BJ (cell line): ENCODE data around the gene CASQ2. TPM values are rescaled to one million over a fixed set of nuclear protein-coding genes. Genes with fewer than 3 reads are reported as not detected.

Experiments
- CTCF ChIA-PET: fragments of 350-600 bp; formaldehyde crosslinking; extraction: SDS; loops from one replicate; lab custom pipeline; 2021; ENCODE audit warnings: antibody characterized with exemption, inconsistent platforms; lab: Yijun Ruan, JAX
- POLR2A ChIA-PET: fragments of 300-600 bp; sonication (Branson Sonifier 250); formaldehyde crosslinking; extraction: SDS; loops from one replicate; lab custom pipeline; 2021; ENCODE audit warnings: antibody characterized with exemption; lab: Charles Lee
- DNase-seq: peaks from one replicate; pipeline ENCODE4 v3.0.0-alpha.2; 2011; ENCODE audit warnings: low read depth
- H3K27me3 ChIP-seq: 2 replicates; pipeline ENCODE4 v1.6.0; 2011; ENCODE audit warnings: low read length; ENCODE audit not compliant: control insufficient read depth, insufficient read depth
- H3K36me3 ChIP-seq: 2 replicates; pipeline ENCODE4 v1.5.1; 2011; ENCODE audit warnings: low read length; ENCODE audit not compliant: control insufficient read depth, insufficient read depth
- H3K4me3 ChIP-seq: 2 replicates; pipeline ENCODE4 v1.5.1; 2011; ENCODE audit warnings: low read depth, mild to moderate bottlenecking, control low read depth, low read length
- polyA plus RNA-seq: library from polyadenylated mRNA; depleted of rRNA; stranded (reverse); fragments of >200 nt; gene quantifications from 2 replicates; pipeline ENCODE4 v1.2.3, GENCODE V29; 2011
- TF ChIP-seq, protein P1 (sequence below): IDR thresholded peaks from 2 replicates; pipeline ENCODE4 v1.5.1; 2011; ENCODE audit warnings: low read depth, mild to moderate bottlenecking, control low read depth, inconsistent platforms, low read length, moderate library complexity; ENCODE audit not compliant: insufficient read depth

Gene CASQ2
- polyA plus RNA-seq, 1 experiment = not detected

DNA sequence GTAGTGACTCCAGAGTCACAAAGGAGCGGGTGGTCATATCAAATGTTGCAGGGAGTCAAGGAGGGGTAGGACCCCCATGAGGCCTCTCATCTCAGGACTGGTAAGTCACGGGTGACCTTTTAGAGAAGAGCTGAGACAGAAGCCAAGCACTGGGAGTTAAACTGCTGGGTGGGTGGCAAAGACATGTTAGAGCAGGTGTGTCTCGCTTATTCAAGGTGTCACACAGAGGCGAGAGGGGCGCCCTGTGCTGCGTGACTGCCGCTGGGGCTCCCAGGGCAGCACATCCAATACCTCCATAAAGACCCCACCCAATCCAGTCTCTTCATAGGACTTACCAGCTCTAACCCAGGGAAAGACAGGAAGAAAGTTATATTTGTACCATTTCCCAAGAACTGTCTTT is 15.2 kb downstream of the CASQ2 start:
- H3K36me3 ChIP-seq = no peaks in the 10 kb centered on the region
- ChIA-PET POLR2A (no interaction called here), CTCF (interaction anchor here (1.1 to 1.8 kb wide), 3 partner anchors 11 to 145 kb away, joined by 4 to 6 read pairs (median 4); no protein-coding TSS in a partner anchor)
- H3K27me3 ChIP-seq = peaks cover 8% of the 10 kb centered on the region
- DNase-seq = no peak
- H3K4me3 ChIP-seq = no peak overlapping the region
- TF ChIP-seq, protein P1, sequence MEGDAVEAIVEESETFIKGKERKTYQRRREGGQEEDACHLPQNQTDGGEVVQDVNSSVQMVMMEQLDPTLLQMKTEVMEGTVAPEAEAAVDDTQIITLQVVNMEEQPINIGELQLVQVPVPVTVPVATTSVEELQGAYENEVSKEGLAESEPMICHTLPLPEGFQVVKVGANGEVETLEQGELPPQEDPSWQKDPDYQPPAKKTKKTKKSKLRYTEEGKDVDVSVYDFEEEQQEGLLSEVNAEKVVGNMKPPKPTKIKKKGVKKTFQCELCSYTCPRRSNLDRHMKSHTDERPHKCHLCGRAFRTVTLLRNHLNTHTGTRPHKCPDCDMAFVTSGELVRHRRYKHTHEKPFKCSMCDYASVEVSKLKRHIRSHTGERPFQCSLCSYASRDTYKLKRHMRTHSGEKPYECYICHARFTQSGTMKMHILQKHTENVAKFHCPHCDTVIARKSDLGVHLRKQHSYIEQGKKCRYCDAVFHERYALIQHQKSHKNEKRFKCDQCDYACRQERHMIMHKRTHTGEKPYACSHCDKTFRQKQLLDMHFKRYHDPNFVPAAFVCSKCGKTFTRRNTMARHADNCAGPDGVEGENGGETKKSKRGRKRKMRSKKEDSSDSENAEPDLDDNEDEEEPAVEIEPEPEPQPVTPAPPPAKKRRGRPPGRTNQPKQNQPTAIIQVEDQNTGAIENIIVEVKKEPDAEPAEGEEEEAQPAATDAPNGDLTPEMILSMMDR = no peak

DNA sequence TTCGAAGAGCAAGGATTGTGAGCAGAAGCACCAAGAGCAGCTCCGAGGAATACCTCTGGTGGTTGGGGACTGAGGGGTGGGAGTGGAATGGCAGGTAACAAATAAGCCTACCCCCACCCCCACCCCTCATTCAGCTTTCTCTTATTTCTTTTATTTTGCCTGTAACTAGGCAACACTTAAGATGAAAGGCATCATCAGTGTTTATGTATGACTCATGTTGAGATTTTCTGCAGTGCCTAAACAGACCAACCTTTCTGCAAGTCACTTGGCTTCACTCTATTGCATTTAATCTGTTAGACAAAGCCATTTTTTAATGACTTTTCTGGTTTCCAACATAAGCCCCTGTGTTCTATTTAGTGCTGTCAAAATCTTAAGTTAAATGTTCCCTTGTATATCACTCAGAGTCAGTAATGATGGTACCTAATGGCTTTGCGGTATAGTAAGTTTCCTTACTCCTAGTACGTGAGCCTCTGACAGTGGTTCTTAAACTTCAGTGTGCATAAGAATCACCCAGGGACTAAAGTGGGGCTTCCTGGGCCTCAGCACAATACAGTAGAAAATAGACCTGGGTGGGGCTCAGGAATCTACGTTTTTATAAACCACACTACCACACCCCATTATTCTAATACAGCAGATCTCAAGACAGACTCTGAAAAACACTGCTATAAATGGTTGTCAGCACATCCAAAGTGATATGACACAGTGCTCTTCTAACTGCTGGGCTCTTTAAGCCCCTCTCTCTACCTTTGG is 19.9 kb downstream of the CASQ2 start:
- TF ChIP-seq, protein P1 = no peak
- no peak for DNase-seq
- Histone ChIP-seq H3K27me3 (peaks cover 8% of the 10 kb centered on the region), H3K36me3 (no peaks in the 10 kb centered on the region), H3K4me3 (no peak overlapping the region)
- CTCF ChIA-PET = no interaction called here
- POLR2A ChIA-PET = interaction anchor here (0.7 kb wide), 1 partner anchor 224 kb away, joined by 4 read pairs; no protein-coding TSS in a partner anchor

DNA sequence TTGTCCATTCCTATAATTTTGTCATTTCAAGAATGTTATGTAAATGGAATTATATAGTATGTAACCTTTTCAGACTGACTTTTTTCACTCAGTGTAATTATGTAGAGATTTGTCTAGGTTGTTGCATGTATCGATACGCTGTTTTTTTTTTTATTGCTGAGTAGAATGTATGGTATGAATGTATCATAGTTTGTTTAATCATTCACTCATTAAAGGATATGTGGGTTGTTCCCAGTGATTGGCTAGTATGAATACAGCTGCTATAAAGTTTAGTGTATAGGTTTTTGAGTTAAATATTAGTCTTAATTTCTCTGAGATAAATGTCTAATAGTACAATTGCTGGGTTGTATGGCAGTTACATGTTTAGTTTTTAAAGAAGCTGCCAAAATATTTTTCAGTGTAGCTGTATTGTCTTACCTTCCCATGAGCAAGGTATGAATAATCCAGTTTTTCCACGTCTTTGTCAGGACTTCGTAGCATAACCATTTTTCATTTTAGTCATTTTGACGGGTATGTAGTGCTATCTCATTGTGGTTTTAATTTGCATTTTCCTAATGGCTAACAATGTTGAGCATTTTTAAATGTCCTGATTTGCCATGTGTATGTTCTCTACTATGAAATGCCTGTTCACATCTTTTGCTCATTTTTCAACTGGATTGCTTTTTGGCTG is 22.4 kb downstream of the CASQ2 start:
- TF ChIP-seq, protein P1 = no peak

DNA sequence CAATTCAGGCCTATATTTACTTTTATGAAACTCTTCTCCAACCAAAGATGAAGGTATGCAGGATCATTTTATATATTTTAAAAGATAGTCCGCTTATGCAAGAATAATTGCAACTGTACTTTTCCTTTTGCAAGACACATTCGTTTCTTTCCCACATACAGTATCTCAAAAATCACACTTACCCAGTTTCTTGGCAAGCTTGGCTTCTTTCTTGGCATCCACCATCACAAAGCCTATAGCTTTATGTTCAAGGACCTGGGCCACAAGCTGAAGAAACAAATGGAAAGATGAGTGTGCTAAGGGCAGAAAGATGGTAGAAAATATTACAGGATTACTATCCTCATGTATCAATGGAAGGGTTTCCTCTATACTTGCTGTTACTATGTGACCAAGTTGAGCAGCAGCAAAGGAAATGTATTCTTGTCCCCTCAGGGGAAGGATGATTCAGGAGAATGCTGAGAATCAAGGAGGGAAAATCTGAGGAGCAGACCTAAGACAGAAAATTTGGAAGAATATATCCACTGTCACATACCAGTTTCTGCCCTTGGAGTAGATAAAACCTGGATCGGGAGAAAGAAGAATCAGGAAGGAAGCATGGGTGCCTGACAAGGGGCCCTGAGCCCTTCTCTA is 23.8 kb downstream of the CASQ2 start:
- POLR2A ChIA-PET = no interaction called here
- TF ChIP-seq, protein P1 = no peak
- peaks cover 2% of the 10 kb centered on the region for H3K27me3 ChIP-seq
- DNase-seq = no peak
- H3K36me3 ChIP-seq = no peaks in the 10 kb centered on the region
- H3K4me3 ChIP-seq = no peak overlapping the region
- CTCF ChIA-PET = interaction anchor here (1.0 kb wide), 1 partner anchor 99 kb away, joined by 3 read pairs; no protein-coding TSS in a partner anchor

More for the DNA sequence above, 22.4 kb downstream of the CASQ2 start:
- Histone ChIP-seq H3K27me3 (peaks cover 2% of the 10 kb centered on the region), H3K36me3 (no peaks in the 10 kb centered on the region), H3K4me3 (no peak overlapping the region)
- no peak for DNase-seq
- CTCF ChIA-PET = interaction anchor here (1.1 kb wide), 1 partner anchor 25 kb away, joined by 3 read pairs; no protein-coding TSS in a partner anchor
- POLR2A ChIA-PET = no interaction called here

DNA sequence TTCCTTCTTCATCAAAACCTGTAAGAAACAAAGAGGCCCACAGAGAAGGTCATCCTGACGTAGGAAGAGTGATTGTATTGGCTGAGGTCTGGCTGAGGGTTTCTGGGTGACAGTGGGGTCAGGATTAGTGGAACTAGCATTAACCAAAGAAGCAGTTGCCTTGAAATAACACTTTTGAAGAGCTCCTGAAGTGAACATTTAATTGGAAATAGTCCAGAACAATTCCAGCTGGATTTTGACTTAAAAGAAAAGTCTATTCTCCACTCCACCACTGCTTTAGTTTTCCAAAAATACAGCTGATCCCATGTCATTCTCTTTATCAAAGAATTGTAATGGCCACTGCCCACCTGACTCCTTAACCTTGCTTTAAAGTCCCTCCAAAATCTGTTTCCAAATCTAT is 27.7 kb downstream of the CASQ2 start:
- H3K4me3 ChIP-seq = no peak overlapping the region
- no peaks in the 10 kb centered on the region for H3K36me3 ChIP-seq
- CTCF ChIA-PET = interaction anchor here (0.6 to 2.2 kb wide), 4 partner anchors 31 to 132 kb away, joined by 3 to 5 read pairs (median 4); no protein-coding TSS in a partner anchor
- DNase-seq = no peak
- TF ChIP-seq, protein P1 = no peak
- POLR2A ChIA-PET = no interaction called here
- peaks cover 2% of the 10 kb centered on the region; the same call in 1 of the 2 replicates for H3K27me3 ChIP-seq
